ENCODE data around the gene SCG5.

The SCG5 gene

DNA sequence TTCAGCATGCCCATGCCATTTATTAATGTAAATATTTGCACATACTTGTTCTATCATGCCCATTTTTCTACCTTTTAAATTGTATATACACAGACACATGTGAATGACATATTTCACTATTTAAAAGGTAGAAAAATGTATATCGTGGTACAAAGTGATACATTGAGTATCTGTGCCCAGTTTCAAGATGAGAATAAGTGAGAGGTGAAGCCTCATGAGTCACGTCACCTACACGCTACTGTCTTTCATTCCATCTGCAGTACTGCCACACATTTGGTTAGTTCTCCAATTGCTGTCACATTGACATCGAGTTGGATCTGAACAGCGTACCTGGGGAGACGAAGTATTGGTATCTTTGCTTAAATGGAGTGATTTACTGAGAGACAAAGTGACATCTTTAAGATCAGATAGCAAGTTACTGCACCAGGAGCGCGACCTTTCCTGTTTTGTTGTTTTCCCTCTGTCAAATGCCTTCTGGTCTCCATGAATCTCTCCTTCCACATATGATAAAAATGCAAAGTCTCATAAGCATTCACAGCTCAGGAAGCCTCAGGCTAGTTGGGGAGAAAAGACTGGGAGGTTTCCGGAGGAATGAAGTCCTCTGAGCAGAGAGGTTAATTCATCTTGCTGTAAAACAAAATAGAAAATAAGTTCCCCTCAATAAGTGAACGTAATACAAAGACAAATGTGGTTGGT lies 88.3 kb downstream of the SCG5 start:
- no peak for DNase-seq

DNA sequence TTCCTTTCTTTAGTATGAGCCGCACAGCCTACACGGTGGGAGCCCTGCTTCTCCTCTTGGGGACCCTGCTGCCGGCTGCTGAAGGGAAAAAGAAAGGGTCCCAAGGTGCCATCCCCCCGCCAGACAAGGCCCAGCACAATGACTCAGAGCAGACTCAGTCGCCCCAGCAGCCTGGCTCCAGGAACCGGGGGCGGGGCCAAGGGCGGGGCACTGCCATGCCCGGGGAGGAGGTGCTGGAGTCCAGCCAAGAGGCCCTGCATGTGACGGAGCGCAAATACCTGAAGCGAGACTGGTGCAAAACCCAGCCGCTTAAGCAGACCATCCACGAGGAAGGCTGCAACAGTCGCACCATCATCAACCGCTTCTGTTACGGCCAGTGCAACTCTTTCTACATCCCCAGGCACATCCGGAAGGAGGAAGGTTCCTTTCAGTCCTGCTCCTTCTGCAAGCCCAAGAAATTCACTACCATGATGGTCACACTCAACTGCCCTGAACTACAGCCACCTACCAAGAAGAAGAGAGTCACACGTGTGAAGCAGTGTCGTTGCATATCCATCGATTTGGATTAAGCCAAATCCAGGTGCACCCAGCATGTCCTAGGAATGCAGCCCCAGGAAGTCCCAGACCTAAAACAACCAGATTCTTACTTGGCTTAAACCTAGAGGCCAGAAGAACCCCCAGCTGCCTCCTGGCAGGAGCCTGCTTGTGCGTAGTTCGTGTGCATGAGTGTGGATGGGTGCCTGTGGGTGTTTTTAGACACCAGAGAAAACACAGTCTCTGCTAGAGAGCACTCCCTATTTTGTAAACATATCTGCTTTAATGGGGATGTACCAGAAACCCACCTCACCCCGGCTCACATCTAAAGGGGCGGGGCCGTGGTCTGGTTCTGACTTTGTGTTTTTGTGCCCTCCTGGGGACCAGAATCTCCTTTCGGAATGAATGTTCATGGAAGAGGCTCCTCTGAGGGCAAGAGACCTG lies 89.5 kb downstream of the SCG5 start:
- DNase-seq = peak; percentile 2

- no peak for DNase-seq
Measured at GRCh38 chr15:32732574-32733157, 91.2 kb downstream of the SCG5 start.

GRCh38 chr15:32733281-32733680 lies 91.8 kb downstream of the SCG5 start:
- DNase-seq = no peak

DNA sequence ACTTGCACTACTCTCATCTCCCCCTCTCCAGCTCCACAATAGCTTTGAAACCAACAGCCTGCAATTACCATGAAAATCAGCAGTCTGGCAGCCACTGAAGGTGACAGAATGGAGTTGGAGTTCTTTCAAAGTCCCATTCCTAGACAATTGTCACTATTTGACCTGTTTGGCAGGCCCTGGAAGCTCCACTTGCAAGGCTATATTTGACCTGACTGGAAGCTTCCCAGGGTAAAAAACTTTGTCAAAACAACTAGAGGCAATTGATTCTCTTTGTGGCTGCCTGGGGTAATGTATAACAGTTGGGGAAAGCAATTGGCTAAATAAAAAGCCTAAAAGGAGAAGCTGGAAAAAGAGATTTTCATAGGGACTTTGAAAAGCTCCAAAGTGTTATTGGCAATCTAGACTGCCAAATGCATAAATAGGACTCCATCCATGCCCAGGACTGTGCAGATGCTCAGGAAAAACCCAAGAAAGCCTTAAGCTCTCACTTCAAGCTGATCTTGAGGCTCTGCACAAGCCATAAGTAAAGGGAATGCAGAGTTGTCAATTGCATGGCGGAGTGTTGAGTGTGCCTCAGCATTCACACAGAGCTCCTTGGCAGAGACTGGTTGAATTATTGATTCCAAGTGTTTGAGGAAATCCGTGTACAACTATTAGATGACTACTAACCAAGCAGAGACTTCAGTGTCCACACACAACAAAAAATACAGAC lies 94.6 kb downstream of the SCG5 start:
- DNase-seq = no peak

DNA sequence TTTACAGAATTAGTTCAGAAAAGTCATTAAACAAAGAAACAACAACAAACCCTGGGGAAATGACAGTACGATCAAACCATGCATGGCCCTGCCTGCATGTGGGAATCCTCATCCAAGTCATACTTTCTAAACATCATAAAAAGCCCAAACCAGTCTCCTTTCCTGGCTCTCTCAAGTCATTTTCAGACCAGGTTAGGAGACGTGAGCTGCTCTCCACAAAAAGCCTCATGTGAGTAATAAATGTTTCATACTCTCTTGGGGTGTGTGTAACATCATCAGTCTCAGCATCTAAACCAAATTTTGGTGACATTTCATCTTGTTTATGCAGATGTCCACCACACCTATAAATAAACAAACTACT lies 95.2 kb downstream of the SCG5 start:
- no peak for DNase-seq

GRCh38 chr15:32737304-32737703 lies 95.8 kb downstream of the SCG5 start:
- DNase-seq = no peak

DNA sequence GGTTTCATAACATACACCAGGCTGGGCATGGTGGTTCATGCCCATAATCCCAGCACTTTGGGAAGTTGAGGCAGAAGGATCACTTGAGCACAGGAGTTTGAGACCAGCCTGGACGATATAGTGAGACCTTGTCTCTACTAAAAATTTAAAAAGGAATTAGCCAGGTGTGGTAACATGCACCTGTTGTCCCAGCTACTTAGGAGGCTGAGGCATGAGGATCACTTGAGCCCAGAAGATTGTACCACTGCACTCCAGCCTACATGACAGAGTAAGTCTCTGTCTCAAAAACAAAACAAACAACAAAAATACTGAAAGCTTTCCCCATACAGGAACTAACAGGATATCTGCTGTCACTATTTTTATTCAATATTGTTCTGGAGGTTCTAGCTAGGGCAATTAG lies 97.2 kb downstream of the SCG5 start:
- DNase-seq = no peak

GRCh38 chr15:32739522-32740063 lies 98.1 kb downstream of the SCG5 start:
- no peak for DNase-seq

DNA sequence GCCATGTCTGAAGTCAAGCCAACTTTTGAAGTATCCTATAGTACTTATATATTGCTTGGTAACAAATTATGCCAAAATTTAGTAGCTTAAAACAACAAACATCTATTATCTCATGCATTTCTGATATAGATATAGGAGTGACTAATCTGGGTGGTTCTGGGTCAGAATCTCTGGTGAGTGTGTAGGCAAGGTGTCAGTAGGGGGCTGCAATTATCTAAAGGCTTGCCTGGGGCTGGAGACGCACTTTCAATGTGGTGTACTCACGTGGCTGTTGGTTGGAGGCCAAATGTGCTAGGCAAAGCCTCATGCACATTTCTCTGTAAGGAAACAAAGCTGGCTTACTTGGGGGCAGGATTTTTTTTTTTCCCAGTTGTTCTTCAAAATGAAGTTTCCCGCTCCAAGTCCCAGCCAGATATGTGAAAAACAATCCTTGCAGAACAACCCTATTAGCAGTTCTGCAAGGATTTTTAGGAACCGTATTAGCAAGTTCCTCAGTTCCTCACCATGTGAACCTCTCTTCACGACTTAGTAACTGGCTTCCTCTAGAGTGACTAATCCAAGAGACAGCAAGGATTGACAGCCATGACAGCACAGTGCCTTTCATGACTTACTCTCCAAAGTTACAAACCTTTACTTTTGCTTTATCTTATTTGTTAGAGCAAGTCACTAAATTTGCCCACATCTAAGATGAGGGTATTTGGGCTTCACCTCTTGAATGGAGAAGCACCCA lies 102.1 kb downstream of the SCG5 start:
- peak; percentile 51 for DNase-seq

GRCh38 chr15:32746116-32746857 lies 104.8 kb downstream of the SCG5 start:
- no peak for DNase-seq
